Nephron (organoid): ENCODE results near the gene TPBGL.

Experiments used
- H3K27ac Mint-ChIP-seq, 3 experiments: 2 replicates each; pipeline ENCODE4 v1.8.0; 2020; ENCODE audit warnings: mixed read lengths in 3 of 3, mild to moderate bottlenecking in 2 of 3, moderate library complexity in 1 of 3
- H3K27me3 Mint-ChIP-seq: 2 replicates; pipeline ENCODE4 v1.8.0; 2021; ENCODE audit warnings: low read depth, mild to moderate bottlenecking, moderate library complexity, mixed read lengths
- H3K36me3 Mint-ChIP-seq: 2 replicates; pipeline ENCODE4 v1.8.0; 2020; ENCODE audit warnings: low read depth, mixed read lengths
- H3K4me1 Mint-ChIP-seq: 2 replicates; pipeline ENCODE4 v1.8.0; 2020; ENCODE audit warnings: mixed read lengths
- H3K4me3 Mint-ChIP-seq, 3 experiments: 2 replicates each; pipeline ENCODE4 v1.8.0; 2020; ENCODE audit warnings: mild to moderate bottlenecking in 3 of 3, mixed read lengths in 3 of 3, moderate library complexity in 2 of 3
- H3K9me3 Mint-ChIP-seq: 2 replicates; pipeline ENCODE4 v1.8.0; 2020; ENCODE audit warnings: mixed read lengths
- CTCF ChIP-seq, 3 experiments: fragments of 200-600 bp; sonication (generic); IDR thresholded peaks; one replicate each; pipeline ENCODE4 v1.5.0; 2021; ENCODE audit warnings: antibody characterized with exemption in 3 of 3; ENCODE audit not compliant: unreplicated experiment in 3 of 3

Gene TPBGL

DNA sequence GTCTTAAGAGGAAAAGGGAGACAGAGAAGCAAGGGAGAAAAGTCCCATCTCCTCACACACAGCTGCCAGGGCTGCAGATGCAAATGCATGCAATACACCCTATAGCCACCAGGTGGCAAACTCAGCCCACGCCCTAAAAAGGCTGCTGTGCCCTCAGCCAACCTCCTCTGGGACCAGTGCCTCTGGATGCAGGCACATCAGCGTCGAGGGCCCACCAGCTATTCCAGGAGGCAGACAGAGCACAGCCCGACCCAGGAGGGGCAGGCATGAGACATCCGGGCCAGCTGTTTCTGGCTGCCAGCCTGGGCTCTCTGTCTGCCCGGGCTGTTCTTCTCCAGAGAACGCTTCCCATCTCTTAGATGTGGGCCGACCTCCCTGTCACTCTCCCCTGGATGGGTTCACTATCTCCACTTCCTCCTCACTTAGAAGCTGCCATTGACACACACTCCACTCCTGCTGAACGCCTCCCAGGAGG lies 39.7 kb downstream of the TPBGL start:
- TF ChIP-seq CTCF (IDR thresholded peaks at IDR 0.05; ENCODE audit: unreplicated experiment in 3 of 3), result peak; percentile 92 to 97 (median 94)
- Mint-ChIP-seq H3K36me3 (peaks cover 23% of the 10 kb centered on the region), H3K4me3 (no peak overlapping the region), H3K9me3 (no peaks in the 10 kb centered on the region), H3K4me1 (no peaks in the 10 kb centered on the region), H3K27ac (no peak overlapping the region), H3K27me3 (no peaks in the 10 kb centered on the region)

DNA sequence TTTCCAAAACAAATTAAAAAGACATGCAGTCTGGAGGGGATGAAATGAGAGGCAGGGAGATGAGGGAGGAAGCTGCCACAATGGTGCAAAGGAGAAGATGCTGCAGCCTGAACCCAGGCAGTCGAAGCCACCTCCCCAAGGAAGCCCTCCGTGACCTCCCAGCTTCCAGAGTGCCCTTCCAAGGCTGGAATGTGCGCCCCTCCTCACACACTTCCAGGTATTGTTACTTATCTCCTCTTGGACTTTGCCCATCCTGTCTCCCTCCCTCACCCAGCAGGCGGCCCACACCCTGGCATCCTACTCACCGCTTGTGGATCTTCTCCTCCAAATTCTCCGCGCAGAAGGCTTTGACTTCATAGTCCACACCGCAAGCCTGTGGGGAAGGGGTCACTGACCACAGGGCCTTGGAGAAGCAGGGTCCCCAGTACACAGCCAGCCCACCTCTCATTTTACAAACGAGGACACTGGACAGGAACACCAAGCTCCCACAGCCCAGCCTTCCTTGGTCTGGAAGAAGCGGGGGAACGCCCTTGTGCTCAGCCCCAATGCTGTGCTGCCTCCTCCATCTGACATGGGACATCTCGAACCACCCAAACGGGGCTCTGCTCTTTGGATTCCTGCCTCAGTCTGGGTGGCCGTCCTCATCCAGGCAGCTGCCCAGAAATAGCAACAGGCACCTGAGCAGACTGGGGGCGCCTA lies 40.3 kb downstream of the TPBGL start:
- no peak overlapping the region for H3K27ac Mint-ChIP-seq
- H3K4me3 Mint-ChIP-seq, result no peak overlapping the region
- H3K4me1 Mint-ChIP-seq, result no peaks in the 10 kb centered on the region
- H3K36me3 Mint-ChIP-seq, result peaks cover 18% of the 10 kb centered on the region
- TF ChIP-seq CTCF (IDR thresholded peaks at IDR 0.05; ENCODE audit: unreplicated experiment in 3 of 3), result no peak
- no peaks in the 10 kb centered on the region for H3K27me3 Mint-ChIP-seq
- H3K9me3 Mint-ChIP-seq, result no peaks in the 10 kb centered on the region

- TF ChIP-seq CTCF (IDR thresholded peaks at IDR 0.05; ENCODE audit: unreplicated experiment in 3 of 3), result no peak
- Mint-ChIP-seq H3K27me3 (no peaks in the 10 kb centered on the region), H3K9me3 (no peaks in the 10 kb centered on the region), H3K4me3 (no peak overlapping the region), H3K4me1 (no peaks in the 10 kb centered on the region), H3K36me3 (peaks cover 17% of the 10 kb centered on the region), H3K27ac (no peak overlapping the region)
These were observed 41.0 kb downstream of the TPBGL start for GRCh38 chr11:75281469-75282095.

DNA sequence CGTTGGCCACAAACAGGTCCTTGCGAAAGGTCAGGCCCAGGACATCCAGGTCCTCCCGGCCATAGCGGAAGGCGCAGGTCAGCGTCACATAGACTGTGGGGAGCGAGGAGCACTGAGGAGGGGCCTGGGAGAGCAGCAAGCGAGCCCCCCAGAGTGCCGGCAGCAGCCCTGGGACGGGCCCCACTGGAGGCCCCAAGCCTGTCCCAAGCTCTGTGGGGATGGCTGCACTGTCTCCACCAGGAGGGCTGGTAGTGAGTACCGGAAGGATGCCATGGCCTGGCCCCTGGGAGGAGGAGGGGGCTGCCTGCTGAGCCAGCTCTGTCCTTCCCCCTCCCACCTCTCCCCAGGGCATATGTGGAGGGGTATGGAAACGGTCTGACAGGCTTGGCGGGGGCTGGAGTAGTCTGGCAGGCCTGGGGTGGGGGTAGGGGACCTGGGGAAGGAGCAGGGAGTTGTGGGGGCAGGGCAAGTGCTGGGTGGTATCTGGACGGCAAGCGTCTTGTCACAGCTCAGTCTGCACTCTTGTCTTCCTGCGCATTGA lies 42.9 kb downstream of the TPBGL start:
- H3K4me1 Mint-ChIP-seq, result no peaks in the 10 kb centered on the region
- H3K9me3 Mint-ChIP-seq, result no peaks in the 10 kb centered on the region
- no peak overlapping the region for H3K4me3 Mint-ChIP-seq
- H3K27ac Mint-ChIP-seq, result no peak overlapping the region
- no peak for TF ChIP-seq CTCF (IDR thresholded peaks at IDR 0.05; ENCODE audit: unreplicated experiment in 3 of 3)
- no peaks in the 10 kb centered on the region for H3K27me3 Mint-ChIP-seq
- peaks cover 14% of the 10 kb centered on the region for H3K36me3 Mint-ChIP-seq

DNA sequence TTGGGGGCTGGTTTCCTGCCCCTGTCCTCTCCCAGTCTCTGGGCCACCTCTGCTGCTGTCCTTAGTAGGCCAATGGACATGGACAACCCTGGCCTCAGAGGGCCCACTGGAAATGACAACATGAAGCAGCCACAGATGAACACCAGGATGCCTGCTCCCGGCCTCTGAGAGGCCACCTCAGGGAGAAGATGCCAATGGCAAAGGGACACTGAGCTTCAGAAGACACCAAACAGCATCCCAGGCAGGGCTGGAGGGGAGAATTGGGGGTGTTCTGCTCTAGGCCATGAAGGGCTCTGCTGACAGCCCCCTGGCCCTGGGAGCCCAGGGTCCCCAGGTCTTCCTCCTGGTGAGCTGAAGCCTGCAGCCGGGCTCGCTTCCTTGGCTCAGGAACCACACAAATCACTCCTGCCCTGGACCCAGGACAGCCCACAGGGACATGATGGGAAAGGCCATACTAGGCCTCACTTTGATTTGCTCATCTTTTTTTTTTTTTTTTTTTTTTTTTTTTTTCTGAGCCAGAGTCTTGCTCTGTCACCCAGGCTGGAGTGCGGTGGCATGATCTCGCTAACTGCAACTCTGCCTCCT lies 45.3 kb downstream of the TPBGL start:
- Mint-ChIP-seq H3K4me1 (no peaks in the 10 kb centered on the region), H3K9me3 (no peaks in the 10 kb centered on the region), H3K27ac (no peak overlapping the region), H3K27me3 (peaks cover 4% of the 10 kb centered on the region), H3K36me3 (peaks cover 6% of the 10 kb centered on the region), H3K4me3 (no peak overlapping the region)
- no peak for TF ChIP-seq CTCF (IDR thresholded peaks at IDR 0.05; ENCODE audit: unreplicated experiment in 3 of 3)
